HepG2 (cell line): ENCODE results near the gene SLC35F4. TPM values are rescaled to one million over a fixed set of nuclear protein-coding genes. Genes with fewer than 3 reads are reported as not detected.

Experiments
- ATF7 ChIP-seq, 2 experiments: fragments of 450-650 bp in 1 of 2; sonication (generic) in 1 of 2; formaldehyde crosslinking in 1 of 2; IDR thresholded peaks; 2 replicates each; pipeline versions ENCODE4 v1.4.0 to v1.6.1; 2016 to 2020; ENCODE audit warnings: antibody characterized with exemption in 1 of 2, mild to moderate bottlenecking in 1 of 2, missing genetic modification reagents in 1 of 2
- FOXA1 ChIP-seq, 2 experiments: fragments of 450-650 bp in 1 of 2; sonication (generic) in 1 of 2; formaldehyde crosslinking in 1 of 2; IDR thresholded peaks; 2 replicates each; pipeline versions ENCODE4 v1.4.0 to v1.6.1; 2016 to 2020; ENCODE audit warnings: missing genetic modification reagents in 1 of 2
- HDAC2 ChIP-seq: sonication (generic); formaldehyde crosslinking; IDR thresholded peaks from 2 replicates; pipeline ENCODE4 v1.4.0; 2020; ENCODE audit warnings: missing genetic modification reagents
- HNF4G ChIP-seq, 2 experiments: sonication (generic) in 1 of 2; formaldehyde crosslinking in 1 of 2; IDR thresholded peaks; 2 replicates each; pipeline versions ENCODE4 v1.4.0 to v1.6.1; 2011 to 2020; ENCODE audit warnings: borderline replicate concordance in 2 of 2, low read depth in 2 of 2, mild to moderate bottlenecking in 2 of 2, low read length in 1 of 2, missing genetic modification reagents in 1 of 2, moderate library complexity in 1 of 2
- MEIS2 ChIP-seq: sonication (generic); formaldehyde crosslinking; IDR thresholded peaks from 2 replicates; pipeline ENCODE4 v1.9.0; 2021; ENCODE audit warnings: mild to moderate bottlenecking, missing genetic modification reagents
- MIXL1 ChIP-seq: IDR thresholded peaks from 2 replicates; pipeline ENCODE4 v1.6.1; 2016
- MLLT10 ChIP-seq: sonication (generic); formaldehyde crosslinking; IDR thresholded peaks from 2 replicates; pipeline ENCODE4 v1.4.0; 2020; ENCODE audit warnings: missing genetic modification reagents
- NFRKB ChIP-seq: fragments of 450-650 bp; IDR thresholded peaks from 2 replicates; pipeline ENCODE4 v1.6.1; 2017
- RBAK ChIP-seq: sonication (generic); formaldehyde crosslinking; IDR thresholded peaks from 2 replicates; pipeline ENCODE4 v1.5.1; 2020; ENCODE audit warnings: mild to moderate bottlenecking, missing genetic modification reagents
- REPIN1 ChIP-seq: sonication (generic); formaldehyde crosslinking; IDR thresholded peaks from 2 replicates; pipeline ENCODE4 v1.8.0; 2022; ENCODE audit warnings: missing genetic modification reagents, low read depth, mild to moderate bottlenecking, borderline replicate concordance
- SCMH1 ChIP-seq: sonication (generic); formaldehyde crosslinking; IDR thresholded peaks from 2 replicates; pipeline ENCODE4 v1.9.0; 2021; ENCODE audit warnings: missing genetic modification reagents, mild to moderate bottlenecking, borderline replicate concordance
- SIX4 ChIP-seq: sonication (generic); formaldehyde crosslinking; IDR thresholded peaks from 2 replicates; pipeline ENCODE4 v1.4.0; 2020; ENCODE audit warnings: missing genetic modification reagents
- SP5 ChIP-seq: IDR thresholded peaks from 2 replicates; pipeline ENCODE4 v1.6.1; 2016; ENCODE audit warnings: low read depth, borderline replicate concordance
- TGIF2 ChIP-seq: IDR thresholded peaks from 2 replicates; pipeline ENCODE4 v1.6.1; 2016; ENCODE audit warnings: control low read depth, missing compliant biosample characterization
- ZNF136 ChIP-seq: sonication (generic); formaldehyde crosslinking; IDR thresholded peaks from 2 replicates; pipeline ENCODE4 v1.8.1; 2022; ENCODE audit warnings: low read depth, mild to moderate bottlenecking, moderate library complexity, missing genetic modification reagents
- ZNF138 ChIP-seq: sonication (generic); formaldehyde crosslinking; IDR thresholded peaks from 2 replicates; pipeline ENCODE4 v1.5.0; 2020; ENCODE audit warnings: mild to moderate bottlenecking, low read depth, missing genetic modification reagents
- ZNF331 ChIP-seq: sonication (generic); formaldehyde crosslinking; IDR thresholded peaks from 2 replicates; pipeline ENCODE4 v1.4.0; 2020; ENCODE audit warnings: missing genetic modification reagents
- ZNF558 ChIP-seq: sonication (generic); formaldehyde crosslinking; IDR thresholded peaks from 2 replicates; pipeline ENCODE4 v1.9.0; 2022; ENCODE audit warnings: mild to moderate bottlenecking, missing genetic modification reagents, borderline replicate concordance
- ZNF652 ChIP-seq: IDR thresholded peaks from 2 replicates; pipeline ENCODE4 v1.6.1; 2016; ENCODE audit warnings: low read depth, borderline replicate concordance
- ZNF776 ChIP-seq: sonication (generic); formaldehyde crosslinking; IDR thresholded peaks from 2 replicates; pipeline ENCODE4 v1.4.0; 2020; ENCODE audit warnings: mild to moderate bottlenecking, missing genetic modification reagents
- polyA plus RNA-seq, 8 experiments: library from polyadenylated mRNA; depleted of rRNA in 3 of 8; stranded (reverse) in 7 of 8; unstranded in 1 of 8; fragments of >200 nt; fragmentation: Illumina TruSeq in 4 of 8; extraction: Trizol in 4 of 8; gene quantifications; 2 replicates each; pipeline versions ENCODE4 v1.2.1 to v1.2.3, GENCODE V29; 2011 to 2016; ENCODE audit warnings: low read depth in 4 of 8, missing spikeins in 1 of 8, mixed read lengths in 1 of 8; ENCODE audit not compliant: insufficient read depth in 1 of 8
- total RNA-seq, 5 experiments: library from RNA; depleted of rRNA; stranded (reverse); fragments of >200 nt; fragmentation: Illumina TruSeq; extraction: Trizol; gene quantifications; 2 replicates each; pipeline ENCODE4 v1.2.3, GENCODE V29; 2016; ENCODE audit warnings: low read depth in 1 of 5
- TF ChIP-seq, protein P1 (sequence below): sonication (generic); formaldehyde crosslinking; IDR thresholded peaks from 2 replicates; pipeline ENCODE4 v1.5.0; 2020; ENCODE audit warnings: mild to moderate bottlenecking, missing genetic modification reagents
- TF ChIP-seq, protein P2 (sequence below): sonication (generic); formaldehyde crosslinking; IDR thresholded peaks from 2 replicates; pipeline ENCODE4 v1.4.0; 2020; ENCODE audit warnings: missing genetic modification reagents

The SLC35F4 gene
- total and polyA plus RNA-seq, 2 of the 13 experiments (the other 11 are each of a cell fraction or from before 2014, with no cell fraction given): not detected

DNA sequence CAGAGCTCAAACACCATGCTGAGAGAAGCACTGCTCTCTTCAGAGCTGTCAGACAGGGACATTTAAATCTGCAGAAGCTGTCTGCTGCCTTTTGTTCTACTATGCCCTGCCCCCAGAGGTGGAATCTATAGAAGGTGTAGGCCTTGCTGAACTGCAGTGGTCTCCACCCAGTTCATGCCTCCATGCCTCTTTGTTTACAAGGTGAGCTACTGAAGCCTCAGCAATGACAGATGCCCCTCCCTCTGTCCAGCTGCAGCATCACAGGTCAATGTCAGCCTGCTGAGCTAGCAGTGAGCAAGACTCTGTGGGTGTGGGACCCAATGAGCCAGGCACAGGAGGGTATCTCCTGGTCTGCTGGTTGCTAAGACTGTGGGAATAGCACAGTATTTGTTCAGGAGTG is 346.8 kb downstream of the SLC35F4 start (continued):
- TF ChIP-seq ZNF136 (CRISPR knock-in tag): no peak
- TF ChIP-seq ZNF138 (CRISPR knock-in tag): no peak
- no peak for TF ChIP-seq ZNF652
- TF ChIP-seq, protein P1, sequence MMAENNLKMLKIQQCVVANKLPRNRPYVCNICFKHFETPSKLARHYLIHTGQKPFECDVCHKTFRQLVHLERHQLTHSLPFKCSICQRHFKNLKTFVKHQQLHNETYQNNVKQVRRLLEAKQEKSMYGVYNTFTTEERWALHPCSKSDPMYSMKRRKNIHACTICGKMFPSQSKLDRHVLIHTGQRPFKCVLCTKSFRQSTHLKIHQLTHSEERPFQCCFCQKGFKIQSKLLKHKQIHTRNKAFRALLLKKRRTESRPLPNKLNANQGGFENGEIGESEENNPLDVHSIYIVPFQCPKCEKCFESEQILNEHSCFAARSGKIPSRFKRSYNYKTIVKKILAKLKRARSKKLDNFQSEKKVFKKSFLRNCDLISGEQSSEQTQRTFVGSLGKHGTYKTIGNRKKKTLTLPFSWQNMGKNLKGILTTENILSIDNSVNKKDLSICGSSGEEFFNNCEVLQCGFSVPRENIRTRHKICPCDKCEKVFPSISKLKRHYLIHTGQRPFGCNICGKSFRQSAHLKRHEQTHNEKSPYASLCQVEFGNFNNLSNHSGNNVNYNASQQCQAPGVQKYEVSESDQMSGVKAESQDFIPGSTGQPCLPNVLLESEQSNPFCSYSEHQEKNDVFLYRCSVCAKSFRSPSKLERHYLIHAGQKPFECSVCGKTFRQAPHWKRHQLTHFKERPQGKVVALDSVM (CRISPR knock-in tag): peak; percentile 55
- TF ChIP-seq RBAK (CRISPR knock-in tag): no peak
- no peak for TF ChIP-seq SIX4 (CRISPR knock-in tag)
- TF ChIP-seq HDAC2: no peak
- no peak for TF ChIP-seq ZNF331 (CRISPR knock-in tag)
- no peak for TF ChIP-seq MEIS2 (CRISPR knock-in tag)
- TF ChIP-seq TGIF2 (CRISPR knock-in tag): no peak
- no peak for TF ChIP-seq HNF4G (IDR thresholded peaks at IDR 0.05; ENCODE audit: borderline replicate concordance, low read depth, low read length)
- no peak for TF ChIP-seq HNF4G (CRISPR knock-in tag; IDR thresholded peaks at IDR 0.05; ENCODE audit: borderline replicate concordance, low read depth)
- TF ChIP-seq NFRKB: no peak
- TF ChIP-seq ZNF776 (CRISPR knock-in tag): no peak
- TF ChIP-seq FOXA1 (IDR thresholded peaks at IDR 0.05): no peak
- peak; percentile 44; the same call in 1 of the 2 replicates for TF ChIP-seq FOXA1 (CRISPR knock-in tag; IDR thresholded peaks at IDR 0.05)
- TF ChIP-seq, protein P2, sequence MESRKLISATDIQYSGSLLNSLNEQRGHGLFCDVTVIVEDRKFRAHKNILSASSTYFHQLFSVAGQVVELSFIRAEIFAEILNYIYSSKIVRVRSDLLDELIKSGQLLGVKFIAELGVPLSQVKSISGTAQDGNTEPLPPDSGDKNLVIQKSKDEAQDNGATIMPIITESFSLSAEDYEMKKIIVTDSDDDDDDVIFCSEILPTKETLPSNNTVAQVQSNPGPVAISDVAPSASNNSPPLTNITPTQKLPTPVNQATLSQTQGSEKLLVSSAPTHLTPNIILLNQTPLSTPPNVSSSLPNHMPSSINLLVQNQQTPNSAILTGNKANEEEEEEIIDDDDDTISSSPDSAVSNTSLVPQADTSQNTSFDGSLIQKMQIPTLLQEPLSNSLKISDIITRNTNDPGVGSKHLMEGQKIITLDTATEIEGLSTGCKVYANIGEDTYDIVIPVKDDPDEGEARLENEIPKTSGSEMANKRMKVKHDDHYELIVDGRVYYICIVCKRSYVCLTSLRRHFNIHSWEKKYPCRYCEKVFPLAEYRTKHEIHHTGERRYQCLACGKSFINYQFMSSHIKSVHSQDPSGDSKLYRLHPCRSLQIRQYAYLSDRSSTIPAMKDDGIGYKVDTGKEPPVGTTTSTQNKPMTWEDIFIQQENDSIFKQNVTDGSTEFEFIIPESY (CRISPR knock-in tag): no peak
- TF ChIP-seq SP5 (CRISPR knock-in tag): peak; percentile 91
- no peak for TF ChIP-seq MLLT10 (CRISPR knock-in tag)
- no peak for TF ChIP-seq SCMH1 (CRISPR knock-in tag)
- no peak for TF ChIP-seq MIXL1 (CRISPR knock-in tag)
- no peak for TF ChIP-seq ATF7 (IDR thresholded peaks at IDR 0.05)
- TF ChIP-seq ATF7 (CRISPR knock-in tag; IDR thresholded peaks at IDR 0.05): no peak
- no peak for TF ChIP-seq ZNF558 (CRISPR knock-in tag)
- no peak for TF ChIP-seq REPIN1
